Measurements from ENCODE around the gene CRNKL1. TPM values are rescaled to one million over a fixed set of nuclear protein-coding genes. Genes with fewer than 3 reads are reported as not detected.

CRNKL1 gene
- total and polyA plus RNA-seq, 5 experiments from 2014 or later = 6.9 to 34.3 (median 14.6) TPM

- H3K9me3 Mint-ChIP-seq = no peaks in the 10 kb centered on the region
- DNase-seq = no peak
- no peak overlapping the region for H3K27ac Mint-ChIP-seq
- ATAC-seq = no peak
- H3K36me3 Mint-ChIP-seq = no peaks in the 10 kb centered on the region
- POLR2A ChIA-PET = no interaction called here
- H3K27me3 Mint-ChIP-seq = peaks cover 10 to 35% (median 22%) of the 10 kb centered on the region in 5 donors
- peaks cover 13 to 32% (median 15%) of the 10 kb centered on the region in 4 donors for H3K4me1 Mint-ChIP-seq
- H3K4me3 Mint-ChIP-seq = no peak overlapping the region
Observed at GRCh38 chr20:20000211-20000968, 51.9 kb downstream of the CRNKL1 start.

GRCh38 chr20:19998990-19999705 is 53.1 kb downstream of the CRNKL1 start:
- H3K9me3 Mint-ChIP-seq = no peaks in the 10 kb centered on the region
- no peak overlapping the region for H3K4me3 Mint-ChIP-seq
- peaks cover 10 to 32% (median 21%) of the 10 kb centered on the region in 5 donors for H3K27me3 Mint-ChIP-seq
- DNase-seq = no peak
- no peaks in the 10 kb centered on the region for H3K36me3 Mint-ChIP-seq
- peaks cover 13 to 31% (median 15%) of the 10 kb centered on the region in 4 donors for H3K4me1 Mint-ChIP-seq
- POLR2A ChIA-PET = interaction anchor here (0.6 kb wide), 1 partner anchor 804 kb away, joined by 3 read pairs; no protein-coding TSS in a partner anchor
- H3K27ac Mint-ChIP-seq = peak overlapping the region in 1 of 10 donors; percentile 82
- no peak for ATAC-seq

GRCh38 chr20:19996917-19997316 is 55.3 kb downstream of the CRNKL1 start:
- no peak for DNase-seq
- no peak overlapping the region for H3K4me3 Mint-ChIP-seq
- no peaks in the 10 kb centered on the region for H3K36me3 Mint-ChIP-seq
- no peak overlapping the region for H3K27ac Mint-ChIP-seq
- POLR2A ChIA-PET = no interaction called here
- H3K4me1 Mint-ChIP-seq = peaks cover 0 to 11% (median 0%) of the 10 kb centered on the region in 4 donors
- H3K9me3 Mint-ChIP-seq = no peaks in the 10 kb centered on the region
- ATAC-seq = no peak
- peaks cover 0 to 19% (median 6%) of the 10 kb centered on the region in 5 donors for H3K27me3 Mint-ChIP-seq

GRCh38 chr20:19996222-19996621 is 56.0 kb downstream of the CRNKL1 start:
- Mint-ChIP-seq H3K36me3 (no peaks in the 10 kb centered on the region), H3K27ac (no peak overlapping the region), H3K9me3 (no peaks in the 10 kb centered on the region), H3K4me1 (peaks cover 0 to 11% (median 0%) of the 10 kb centered on the region in 4 donors), H3K27me3 (peaks cover 0 to 15% (median 5%) of the 10 kb centered on the region in 5 donors), H3K4me3 (no peak overlapping the region)
- POLR2A ChIA-PET = no interaction called here
- no peak for DNase-seq
- no peak for ATAC-seq

- H3K27ac Mint-ChIP-seq = no peak overlapping the region
- H3K4me3 Mint-ChIP-seq = no peak overlapping the region
- ATAC-seq = peak; percentile 30 to 47
- H3K4me1 Mint-ChIP-seq = peaks cover 0 to 7% (median 0%) of the 10 kb centered on the region in 4 donors
- POLR2A ChIA-PET = no interaction called here
- H3K36me3 Mint-ChIP-seq = no peaks in the 10 kb centered on the region
- DNase-seq = peak in 2 of 10 donors; percentile 19 to 22
- peaks cover 0 to 10% (median 5%) of the 10 kb centered on the region in 5 donors for H3K27me3 Mint-ChIP-seq
- no peaks in the 10 kb centered on the region for H3K9me3 Mint-ChIP-seq
Observed at GRCh38 chr20:19995220-19995863, 56.9 kb downstream of the CRNKL1 start.

- no peaks in the 10 kb centered on the region for H3K4me1 Mint-ChIP-seq
- no peak overlapping the region for H3K4me3 Mint-ChIP-seq
- no peaks in the 10 kb centered on the region for H3K9me3 Mint-ChIP-seq
- H3K36me3 Mint-ChIP-seq = no peaks in the 10 kb centered on the region
- POLR2A ChIA-PET = no interaction called here
- H3K27me3 Mint-ChIP-seq = peaks cover 0 to 11% (median 6%) of the 10 kb centered on the region in 5 donors
- DNase-seq = no peak
- peak overlapping the region in 1 of 10 donors; percentile 41 for H3K27ac Mint-ChIP-seq
- no peak for ATAC-seq
Observed at GRCh38 chr20:19993958-19994669, 58.2 kb downstream of the CRNKL1 start.

DNA sequence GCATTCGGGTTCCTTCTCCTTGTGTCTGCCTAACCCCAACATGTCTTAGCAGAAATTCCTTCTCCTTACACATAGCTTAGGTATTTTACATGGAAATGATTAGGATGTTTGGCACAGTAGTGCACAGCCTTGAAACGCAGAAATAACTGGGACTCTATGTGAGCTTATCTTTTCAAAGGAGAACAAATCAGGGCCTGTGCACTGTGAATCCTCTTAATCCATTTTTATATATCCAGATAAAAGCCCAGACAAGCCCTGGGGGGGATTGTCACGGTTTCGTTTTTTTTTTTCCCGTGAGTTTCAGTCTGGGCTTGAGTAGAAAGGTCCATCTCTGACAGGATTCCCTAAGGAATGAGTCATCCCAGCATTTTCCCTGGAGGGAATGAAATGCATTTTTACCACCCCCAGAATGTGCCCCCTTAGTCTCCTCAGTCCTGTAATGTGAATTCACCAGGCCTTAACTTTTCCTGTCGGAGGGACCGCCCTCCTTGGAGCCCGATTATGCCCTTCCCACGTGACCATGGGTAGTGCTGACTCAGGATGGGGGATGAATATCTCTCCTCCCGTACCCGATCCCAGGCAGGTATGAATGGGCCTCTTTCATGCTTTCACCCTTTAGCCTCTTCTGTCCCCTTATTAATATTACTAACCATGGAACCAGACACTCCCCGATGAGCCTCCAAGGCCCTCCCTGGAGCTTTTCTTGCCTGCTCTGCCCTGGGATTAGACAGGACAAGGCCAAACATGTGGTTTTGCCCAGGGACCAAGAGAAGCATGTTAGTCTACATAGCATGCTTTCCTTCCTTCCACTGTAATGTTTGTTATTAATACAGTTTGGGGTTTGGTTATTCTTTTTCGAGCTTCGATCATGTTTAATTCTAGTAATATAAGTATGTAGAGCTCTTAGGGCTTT is 59.0 kb downstream of the CRNKL1 start:
- no peaks in the 10 kb centered on the region for H3K4me1 Mint-ChIP-seq
- peak overlapping the region in 1 of 10 donors; percentile 63 for H3K27ac Mint-ChIP-seq
- POLR2A ChIA-PET = interaction anchor here (0.6 kb wide), 1 partner anchor 11 kb away, joined by 3 read pairs; no protein-coding TSS in a partner anchor
- no peaks in the 10 kb centered on the region for H3K9me3 Mint-ChIP-seq
- H3K4me3 Mint-ChIP-seq = no peak overlapping the region
- H3K36me3 Mint-ChIP-seq = no peaks in the 10 kb centered on the region
- H3K27me3 Mint-ChIP-seq = peaks cover 0 to 14% (median 11%) of the 10 kb centered on the region in 5 donors
- DNase-seq (no peak), ATAC-seq (no peak)

DNA sequence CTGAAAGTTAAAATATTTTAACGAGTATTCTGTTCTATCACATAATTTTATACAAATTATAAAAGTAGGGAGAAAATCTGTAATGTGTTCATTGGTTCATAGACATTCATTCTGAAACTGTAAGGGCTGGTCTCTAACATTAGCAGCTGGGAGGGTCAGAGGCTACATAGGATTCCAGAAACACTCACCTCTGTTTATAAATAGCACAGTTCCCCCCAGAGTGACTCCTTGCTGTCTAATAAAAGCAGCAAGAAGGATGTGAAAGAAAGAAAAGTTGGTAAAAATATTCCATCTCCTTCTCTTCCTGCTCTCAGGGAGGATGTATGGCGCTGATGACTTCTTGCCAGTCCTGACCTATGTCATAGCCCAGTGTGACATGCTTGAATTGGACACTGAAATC is 60.4 kb downstream of the CRNKL1 start:
- H3K9me3 Mint-ChIP-seq = no peaks in the 10 kb centered on the region
- H3K27ac Mint-ChIP-seq = no peak overlapping the region
- no peak for ATAC-seq
- peaks cover 0 to 15% (median 11%) of the 10 kb centered on the region in 5 donors for H3K27me3 Mint-ChIP-seq
- no peak for DNase-seq
- POLR2A ChIA-PET = no interaction called here
- H3K4me3 Mint-ChIP-seq = no peak overlapping the region
- H3K4me1 Mint-ChIP-seq = no peaks in the 10 kb centered on the region
- H3K36me3 Mint-ChIP-seq = no peaks in the 10 kb centered on the region

DNA sequence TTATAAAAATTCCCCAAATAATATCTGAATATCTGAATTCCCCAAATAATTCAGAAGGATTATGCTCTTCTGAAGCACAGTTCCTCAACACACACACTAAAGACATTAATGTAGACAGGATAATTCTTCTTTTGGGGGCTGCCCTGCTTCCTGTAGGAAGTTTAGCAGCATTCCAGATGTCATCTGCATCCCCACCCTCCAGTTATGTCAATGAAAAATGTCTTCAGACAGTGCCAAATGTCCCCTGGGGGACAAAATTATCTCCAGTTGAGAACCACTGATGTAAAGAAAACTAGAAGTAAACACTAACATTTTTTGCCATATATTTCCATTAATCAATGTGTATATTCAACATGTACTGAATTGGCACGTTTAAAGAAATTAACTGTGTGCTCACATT is 61.0 kb downstream of the CRNKL1 start:
- Mint-ChIP-seq H3K4me1 (no peaks in the 10 kb centered on the region), H3K27me3 (peaks cover 0 to 15% (median 11%) of the 10 kb centered on the region in 5 donors), H3K4me3 (no peak overlapping the region), H3K27ac (no peak overlapping the region), H3K9me3 (no peaks in the 10 kb centered on the region), H3K36me3 (no peaks in the 10 kb centered on the region)
- no peak for ATAC-seq
- POLR2A ChIA-PET = no interaction called here
- no peak for DNase-seq

DNA sequence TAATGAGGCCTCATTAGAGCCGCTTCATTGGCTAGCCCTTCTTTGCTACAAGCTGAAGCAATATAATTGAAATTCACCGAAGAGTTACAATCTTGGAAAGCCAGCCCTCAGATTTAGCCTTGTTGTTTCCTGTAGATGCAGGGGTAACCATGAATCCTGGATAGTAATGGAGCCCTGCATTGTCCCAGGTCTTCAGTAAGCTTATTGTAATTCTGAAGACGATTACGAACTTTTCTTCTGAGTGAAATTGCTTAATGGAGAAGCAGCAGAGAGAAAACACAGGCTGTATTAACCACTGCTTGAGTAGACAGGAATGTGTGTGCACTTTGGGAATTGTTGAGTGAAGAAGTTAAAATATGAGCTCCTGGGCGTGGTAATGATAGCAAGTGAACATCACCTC is 61.4 kb downstream of the CRNKL1 start:
- H3K4me1 Mint-ChIP-seq = no peaks in the 10 kb centered on the region
- H3K9me3 Mint-ChIP-seq = no peaks in the 10 kb centered on the region
- no peaks in the 10 kb centered on the region for H3K36me3 Mint-ChIP-seq
- H3K4me3 Mint-ChIP-seq = no peak overlapping the region
- no peak overlapping the region for H3K27ac Mint-ChIP-seq
- DNase-seq = no peak
- no peak for ATAC-seq
- POLR2A ChIA-PET = no interaction called here
- peaks cover 0 to 16% (median 9%) of the 10 kb centered on the region in 5 donors for H3K27me3 Mint-ChIP-seq

GRCh38 chr20:19987046-19987445 is 65.2 kb downstream of the CRNKL1 start:
- no peaks in the 10 kb centered on the region for H3K36me3 Mint-ChIP-seq
- H3K4me1 Mint-ChIP-seq = no peaks in the 10 kb centered on the region
- DNase-seq (no peak), ATAC-seq (no peak)
- peaks cover 0 to 2% (median 0%) of the 10 kb centered on the region in 9 donors for H3K9me3 Mint-ChIP-seq
- H3K4me3 Mint-ChIP-seq = no peak overlapping the region
- H3K27me3 Mint-ChIP-seq = peaks cover 0 to 19% (median 7%) of the 10 kb centered on the region in 5 donors
- H3K27ac Mint-ChIP-seq = no peak overlapping the region
- POLR2A ChIA-PET = no interaction called here

GRCh38 chr20:19986419-19986818 is 65.8 kb downstream of the CRNKL1 start:
- no peak overlapping the region for H3K27ac Mint-ChIP-seq
- H3K9me3 Mint-ChIP-seq = peaks cover 0 to 2% (median 0%) of the 10 kb centered on the region in 9 donors
- POLR2A ChIA-PET = no interaction called here
- H3K4me1 Mint-ChIP-seq = no peaks in the 10 kb centered on the region
- H3K36me3 Mint-ChIP-seq = no peaks in the 10 kb centered on the region
- DNase-seq (no peak), ATAC-seq (no peak)
- H3K27me3 Mint-ChIP-seq = peaks cover 0 to 19% (median 7%) of the 10 kb centered on the region in 5 donors
- no peak overlapping the region for H3K4me3 Mint-ChIP-seq
